ENCODE measurements around the gene GFAP.

Gene GFAP

DNA sequence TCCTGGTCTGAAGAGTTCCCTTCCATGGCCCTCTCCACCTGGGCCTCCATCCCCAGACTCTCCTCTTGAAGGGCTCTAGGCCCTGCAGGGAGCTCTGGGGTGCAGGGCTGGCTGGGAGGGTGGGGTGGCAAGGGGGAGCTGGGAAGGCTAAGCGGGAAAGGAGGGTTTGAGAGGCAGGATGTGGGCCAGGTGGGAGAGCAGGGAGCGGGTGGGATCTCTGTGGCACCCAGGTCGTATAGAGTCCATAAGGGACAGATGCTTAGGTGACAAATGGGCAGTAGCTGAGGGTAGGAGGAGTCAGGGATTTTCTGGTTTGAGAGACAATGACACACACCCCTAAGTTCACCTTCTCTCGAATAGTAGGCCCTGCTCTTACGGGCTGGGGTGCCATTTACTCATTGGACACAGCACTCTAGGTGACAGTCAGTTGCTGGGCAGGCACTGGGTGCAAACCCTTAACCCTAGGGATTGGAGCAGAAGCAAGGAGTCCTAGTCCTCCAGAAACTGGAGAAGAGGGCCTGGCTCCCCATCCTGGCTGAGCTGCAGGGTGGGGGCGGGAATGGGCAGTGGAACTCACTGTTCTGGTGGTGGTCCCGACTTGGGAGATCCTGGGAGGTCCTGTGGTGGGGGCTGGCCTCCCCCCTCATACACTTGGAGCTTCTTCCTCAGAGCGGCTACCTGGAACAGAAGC, 16.9 kb upstream of the GFAP start:
- CTCF ChIA-PET: interaction anchor here (0.6 to 4.9 kb wide), 4 partner anchors 12 to 165 kb away, joined by 3 to 41 read pairs (median 13); no protein-coding TSS in a partner anchor
- TF ChIP-seq, protein P1, sequence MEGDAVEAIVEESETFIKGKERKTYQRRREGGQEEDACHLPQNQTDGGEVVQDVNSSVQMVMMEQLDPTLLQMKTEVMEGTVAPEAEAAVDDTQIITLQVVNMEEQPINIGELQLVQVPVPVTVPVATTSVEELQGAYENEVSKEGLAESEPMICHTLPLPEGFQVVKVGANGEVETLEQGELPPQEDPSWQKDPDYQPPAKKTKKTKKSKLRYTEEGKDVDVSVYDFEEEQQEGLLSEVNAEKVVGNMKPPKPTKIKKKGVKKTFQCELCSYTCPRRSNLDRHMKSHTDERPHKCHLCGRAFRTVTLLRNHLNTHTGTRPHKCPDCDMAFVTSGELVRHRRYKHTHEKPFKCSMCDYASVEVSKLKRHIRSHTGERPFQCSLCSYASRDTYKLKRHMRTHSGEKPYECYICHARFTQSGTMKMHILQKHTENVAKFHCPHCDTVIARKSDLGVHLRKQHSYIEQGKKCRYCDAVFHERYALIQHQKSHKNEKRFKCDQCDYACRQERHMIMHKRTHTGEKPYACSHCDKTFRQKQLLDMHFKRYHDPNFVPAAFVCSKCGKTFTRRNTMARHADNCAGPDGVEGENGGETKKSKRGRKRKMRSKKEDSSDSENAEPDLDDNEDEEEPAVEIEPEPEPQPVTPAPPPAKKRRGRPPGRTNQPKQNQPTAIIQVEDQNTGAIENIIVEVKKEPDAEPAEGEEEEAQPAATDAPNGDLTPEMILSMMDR (tag by site-specific recombination; IDR thresholded peaks at IDR 0.05): no peak
- TF ChIP-seq YY1 (tag by site-specific recombination; IDR thresholded peaks at IDR 0.05): no peak
- TF ChIP-seq ZNF416 (tag by site-specific recombination; IDR thresholded peaks at IDR 0.05): no peak
- TF ChIP-seq, protein P2, sequence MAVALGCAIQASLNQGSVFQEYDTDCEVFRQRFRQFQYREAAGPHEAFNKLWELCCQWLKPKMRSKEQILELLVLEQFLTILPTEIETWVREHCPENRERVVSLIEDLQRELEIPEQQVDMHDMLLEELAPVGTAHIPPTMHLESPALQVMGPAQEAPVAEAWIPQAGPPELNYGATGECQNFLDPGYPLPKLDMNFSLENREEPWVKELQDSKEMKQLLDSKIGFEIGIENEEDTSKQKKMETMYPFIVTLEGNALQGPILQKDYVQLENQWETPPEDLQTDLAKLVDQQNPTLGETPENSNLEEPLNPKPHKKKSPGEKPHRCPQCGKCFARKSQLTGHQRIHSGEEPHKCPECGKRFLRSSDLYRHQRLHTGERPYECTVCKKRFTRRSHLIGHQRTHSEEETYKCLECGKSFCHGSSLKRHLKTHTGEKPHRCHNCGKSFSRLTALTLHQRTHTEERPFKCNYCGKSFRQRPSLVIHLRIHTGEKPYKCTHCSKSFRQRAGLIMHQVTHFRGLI (tag by site-specific recombination; IDR thresholded peaks at IDR 0.05): no peak
- TF ChIP-seq, protein P3, sequence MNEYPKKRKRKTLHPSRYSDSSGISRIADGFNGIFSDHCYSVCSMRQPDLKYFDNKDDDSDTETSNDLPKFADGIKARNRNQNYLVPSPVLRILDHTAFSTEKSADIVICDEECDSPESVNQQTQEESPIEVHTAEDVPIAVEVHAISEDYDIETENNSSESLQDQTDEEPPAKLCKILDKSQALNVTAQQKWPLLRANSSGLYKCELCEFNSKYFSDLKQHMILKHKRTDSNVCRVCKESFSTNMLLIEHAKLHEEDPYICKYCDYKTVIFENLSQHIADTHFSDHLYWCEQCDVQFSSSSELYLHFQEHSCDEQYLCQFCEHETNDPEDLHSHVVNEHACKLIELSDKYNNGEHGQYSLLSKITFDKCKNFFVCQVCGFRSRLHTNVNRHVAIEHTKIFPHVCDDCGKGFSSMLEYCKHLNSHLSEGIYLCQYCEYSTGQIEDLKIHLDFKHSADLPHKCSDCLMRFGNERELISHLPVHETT (tag by site-specific recombination; IDR thresholded peaks at IDR 0.05): no peak
- no peak for TF ChIP-seq OVOL3 (tag by site-specific recombination; IDR thresholded peaks at IDR 0.05)
- no peak for TF ChIP-seq ZNF394 (tag by site-specific recombination; IDR thresholded peaks at IDR 0.05; ENCODE audit: borderline replicate concordance)
- TF ChIP-seq, protein P4, sequence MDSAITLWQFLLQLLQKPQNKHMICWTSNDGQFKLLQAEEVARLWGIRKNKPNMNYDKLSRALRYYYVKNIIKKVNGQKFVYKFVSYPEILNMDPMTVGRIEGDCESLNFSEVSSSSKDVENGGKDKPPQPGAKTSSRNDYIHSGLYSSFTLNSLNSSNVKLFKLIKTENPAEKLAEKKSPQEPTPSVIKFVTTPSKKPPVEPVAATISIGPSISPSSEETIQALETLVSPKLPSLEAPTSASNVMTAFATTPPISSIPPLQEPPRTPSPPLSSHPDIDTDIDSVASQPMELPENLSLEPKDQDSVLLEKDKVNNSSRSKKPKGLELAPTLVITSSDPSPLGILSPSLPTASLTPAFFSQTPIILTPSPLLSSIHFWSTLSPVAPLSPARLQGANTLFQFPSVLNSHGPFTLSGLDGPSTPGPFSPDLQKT (IDR thresholded peaks at IDR 0.05; ENCODE audit: borderline replicate concordance, low read depth, low read length): no peak
- no peak for TF ChIP-seq EGR2 (tag by site-specific recombination; IDR thresholded peaks at IDR 0.05; ENCODE audit: low read depth)
- TF ChIP-seq ZSCAN23 (tag by site-specific recombination; IDR thresholded peaks at IDR 0.05): no peak
- no peak for TF ChIP-seq KLF16 (tag by site-specific recombination; IDR thresholded peaks at IDR 0.05)
- TF ChIP-seq, protein P5, sequence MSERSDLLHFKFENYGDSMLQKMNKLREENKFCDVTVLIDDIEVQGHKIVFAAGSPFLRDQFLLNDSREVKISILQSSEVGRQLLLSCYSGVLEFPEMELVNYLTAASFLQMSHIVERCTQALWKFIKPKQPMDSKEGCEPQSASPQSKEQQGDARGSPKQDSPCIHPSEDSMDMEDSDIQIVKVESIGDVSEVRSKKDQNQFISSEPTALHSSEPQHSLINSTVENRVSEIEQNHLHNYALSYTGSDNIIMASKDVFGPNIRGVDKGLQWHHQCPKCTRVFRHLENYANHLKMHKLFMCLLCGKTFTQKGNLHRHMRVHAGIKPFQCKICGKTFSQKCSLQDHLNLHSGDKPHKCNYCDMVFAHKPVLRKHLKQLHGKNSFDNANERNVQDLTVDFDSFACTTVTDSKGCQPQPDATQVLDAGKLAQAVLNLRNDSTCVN (tag by site-specific recombination; optimal IDR thresholded peaks at IDR 0.05): no peak
- no peak for TF ChIP-seq TRIM28 (IDR thresholded peaks at IDR 0.05; ENCODE audit: borderline replicate concordance, low read length)
- TF ChIP-seq ZNF19 (tag by site-specific recombination; IDR thresholded peaks at IDR 0.05; ENCODE audit: low read depth): no peak
- no peak for TF ChIP-seq ZNF585B (tag by site-specific recombination; IDR thresholded peaks at IDR 0.05)

DNA sequence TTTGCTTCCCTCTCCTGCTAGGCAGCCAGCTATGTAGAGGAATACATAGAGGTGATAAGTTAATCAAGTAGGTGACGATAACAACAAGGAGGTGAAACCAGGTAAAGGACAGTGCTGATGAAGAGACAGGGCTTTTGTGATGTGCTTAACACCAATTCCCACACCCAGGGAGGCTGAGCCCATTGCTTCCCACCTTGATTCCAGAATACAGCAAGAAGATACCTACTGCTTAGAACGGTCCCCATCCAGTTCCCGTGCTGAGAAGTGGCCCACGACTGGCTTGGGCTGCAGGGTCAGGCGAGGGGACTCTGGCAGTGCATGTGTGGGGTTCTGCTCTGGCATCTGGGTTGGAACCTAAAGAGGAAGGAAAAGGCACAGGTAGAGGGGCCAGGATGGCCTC, 16.1 kb upstream of the GFAP start:
- Histone ChIP-seq H3K4me1 (ENCODE audit: control insufficient read depth, insufficient read depth, low read length) (no peaks in the 10 kb centered on the region), H3K27ac (ENCODE audit: extremely low read depth, low read depth, low read length) (no peak overlapping the region), H3K9me3 (ENCODE audit: control insufficient read depth, insufficient read depth, low read depth, low read length) (no peaks in the 10 kb centered on the region), H3K4me3 (ENCODE audit: low read depth, low read length) (no peak overlapping the region), H3K36me3 (ENCODE audit: control insufficient read depth in 2 of 2, insufficient read depth in 1 of 2, low read length in 2 of 2) (peaks cover 64 to 100% of the 10 kb centered on the region in 2 experiments)
- CTCF ChIA-PET: interaction anchor here (0.6 to 4.9 kb wide), 4 partner anchors 11 to 169 kb away, joined by 3 to 41 read pairs (median 14); no protein-coding TSS in a partner anchor
- TF ChIP-seq SCRT1 (tag by site-specific recombination; IDR thresholded peaks at IDR 0.05; ENCODE audit: borderline replicate concordance): no peak
- TF ChIP-seq BCL11A (tag by site-specific recombination; IDR thresholded peaks at IDR 0.05; ENCODE audit: low read depth): no peak
- TF ChIP-seq ZNF600 (tag by site-specific recombination; IDR thresholded peaks at IDR 0.05): peak; percentile 78
- TF ChIP-seq ZNF10 (tag by site-specific recombination; IDR thresholded peaks at IDR 0.05): no peak
- no peak for TF ChIP-seq RBAK (tag by site-specific recombination; IDR thresholded peaks at IDR 0.05)
- POLR2A ChIA-PET: interaction anchor here (0.7 kb wide), 1 partner anchor 8 kb away, joined by 3 read pairs; no protein-coding TSS in a partner anchor

More for the DNA sequence above, 16.9 kb upstream of the GFAP start:
- H3K4me1 ChIP-seq (ENCODE audit: control insufficient read depth, insufficient read depth, low read length): no peaks in the 10 kb centered on the region
- POLR2A ChIA-PET: interaction anchor here (0.5 to 0.8 kb wide), 3 partner anchors 8 to 9 kb away, joined by 3 read pairs; no protein-coding TSS in a partner anchor
- no peak overlapping the region for H3K27ac ChIP-seq (ENCODE audit: extremely low read depth, low read depth, low read length)
- H3K4me3 ChIP-seq (ENCODE audit: low read depth, low read length): no peak overlapping the region
- no peaks in the 10 kb centered on the region for H3K9me3 ChIP-seq (ENCODE audit: control insufficient read depth, insufficient read depth, low read depth, low read length)
- H3K36me3 ChIP-seq (ENCODE audit: control insufficient read depth in 2 of 2, insufficient read depth in 1 of 2, low read length in 2 of 2): peaks cover 64 to 95% of the 10 kb centered on the region in 2 experiments

Measured in HEK293 (cell line).